ENCODE results near the gene HOXD10.
A peak's percentile ranks its signal among the peaks of the same experiment; 100 is the strongest.

The HOXD10 gene

DNA sequence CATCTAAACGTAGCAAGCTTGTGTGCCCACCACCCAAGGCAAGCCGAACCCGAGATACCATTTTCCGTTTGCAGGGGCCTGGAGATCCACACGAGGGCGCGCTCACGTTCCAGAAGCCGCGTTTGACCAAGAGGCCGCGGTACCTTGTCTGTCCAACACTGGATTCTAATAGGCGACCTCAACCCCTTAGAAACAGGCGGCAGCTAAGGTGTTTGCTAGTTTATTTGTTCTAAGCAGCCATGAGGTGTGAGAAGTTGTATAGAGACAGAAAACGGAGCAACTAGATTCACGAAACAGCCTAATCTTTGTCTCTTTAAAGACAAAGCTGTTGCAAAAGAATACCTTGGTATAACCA is 5.3 kb upstream of the HOXD10 start:
- H3K4me2 ChIP-seq (ENCODE audit: low read length): peak overlapping the region; percentile 59
- no peak for TF ChIP-seq EZH2phosphoT487 (IDR thresholded peaks at IDR 0.05; ENCODE audit: low read depth)
- TF ChIP-seq, protein P1, sequence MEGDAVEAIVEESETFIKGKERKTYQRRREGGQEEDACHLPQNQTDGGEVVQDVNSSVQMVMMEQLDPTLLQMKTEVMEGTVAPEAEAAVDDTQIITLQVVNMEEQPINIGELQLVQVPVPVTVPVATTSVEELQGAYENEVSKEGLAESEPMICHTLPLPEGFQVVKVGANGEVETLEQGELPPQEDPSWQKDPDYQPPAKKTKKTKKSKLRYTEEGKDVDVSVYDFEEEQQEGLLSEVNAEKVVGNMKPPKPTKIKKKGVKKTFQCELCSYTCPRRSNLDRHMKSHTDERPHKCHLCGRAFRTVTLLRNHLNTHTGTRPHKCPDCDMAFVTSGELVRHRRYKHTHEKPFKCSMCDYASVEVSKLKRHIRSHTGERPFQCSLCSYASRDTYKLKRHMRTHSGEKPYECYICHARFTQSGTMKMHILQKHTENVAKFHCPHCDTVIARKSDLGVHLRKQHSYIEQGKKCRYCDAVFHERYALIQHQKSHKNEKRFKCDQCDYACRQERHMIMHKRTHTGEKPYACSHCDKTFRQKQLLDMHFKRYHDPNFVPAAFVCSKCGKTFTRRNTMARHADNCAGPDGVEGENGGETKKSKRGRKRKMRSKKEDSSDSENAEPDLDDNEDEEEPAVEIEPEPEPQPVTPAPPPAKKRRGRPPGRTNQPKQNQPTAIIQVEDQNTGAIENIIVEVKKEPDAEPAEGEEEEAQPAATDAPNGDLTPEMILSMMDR (IDR thresholded peaks at IDR 0.05; ENCODE audit: low read depth, low read length): peak; percentile 56
- no peak overlapping the region for H3K9ac ChIP-seq (ENCODE audit: low read length)
- H3K4me3 ChIP-seq (ENCODE audit: low read length): peak overlapping the region; percentile 61
- H4K20me1 ChIP-seq (ENCODE audit: insufficient read depth, low read length): no peaks in the 10 kb centered on the region
- no peaks in the 10 kb centered on the region for H3K79me2 ChIP-seq (ENCODE audit: low read length)
- no peaks in the 10 kb centered on the region for H3K9me3 ChIP-seq (ENCODE audit: insufficient read depth, low read length)
- H3K27ac ChIP-seq (ENCODE audit: low read length): no peak overlapping the region
- no peaks in the 10 kb centered on the region for H3K27me3 ChIP-seq (ENCODE audit: low read depth, low read length)
- H2AFZ ChIP-seq (ENCODE audit: low read depth, low read length): peak overlapping the region; percentile 34; the same call in 1 of the 2 replicates
- peaks cover 18% of the 10 kb centered on the region for H3K4me1 ChIP-seq (ENCODE audit: low read length)
- no peaks in the 10 kb centered on the region for H3K36me3 ChIP-seq (replicated peaks; ENCODE audit: low read depth, low read length)

DNA sequence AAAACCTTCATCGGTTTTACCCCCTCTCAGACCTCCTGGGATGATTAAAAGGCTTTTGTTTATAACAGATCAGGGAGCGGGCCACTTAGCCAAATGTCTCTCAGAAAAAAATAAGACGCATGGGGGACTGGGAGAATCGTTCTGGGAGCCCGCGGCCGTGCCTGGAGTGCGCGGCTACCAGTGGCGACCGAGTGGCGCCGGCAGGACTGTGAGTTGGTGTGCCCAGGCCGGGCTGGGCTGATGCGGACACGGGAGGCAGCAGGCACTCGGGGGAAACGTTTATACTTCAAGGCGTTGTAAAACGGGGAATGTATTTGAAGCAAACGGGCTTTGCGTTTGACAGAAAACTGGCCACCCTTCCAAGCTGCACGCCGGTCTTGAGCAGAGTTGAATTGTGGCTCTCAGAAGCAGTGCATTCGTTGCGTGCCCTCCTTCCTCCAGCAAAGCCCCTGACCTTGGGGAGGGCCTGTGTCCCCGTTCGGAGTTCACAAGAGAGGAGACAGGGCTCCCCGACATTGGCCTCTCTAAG is 4.7 kb upstream of the HOXD10 start:
- Histone ChIP-seq H3K4me3 (ENCODE audit: low read length) (no peak overlapping the region), H3K4me2 (ENCODE audit: low read length) (no peak overlapping the region), H3K27me3 (ENCODE audit: low read depth, low read length) (no peaks in the 10 kb centered on the region), H3K27ac (ENCODE audit: low read length) (no peak overlapping the region), H3K4me1 (ENCODE audit: low read length) (peaks cover 16% of the 10 kb centered on the region), H3K36me3 (replicated peaks; ENCODE audit: low read depth, low read length) (no peaks in the 10 kb centered on the region), H3K79me2 (ENCODE audit: low read length) (no peaks in the 10 kb centered on the region), H4K20me1 (ENCODE audit: insufficient read depth, low read length) (no peaks in the 10 kb centered on the region), H2AFZ (ENCODE audit: low read depth, low read length) (no peak overlapping the region), H3K9ac (ENCODE audit: low read length) (no peak overlapping the region), H3K9me3 (ENCODE audit: insufficient read depth, low read length) (no peaks in the 10 kb centered on the region)
- TF ChIP-seq, protein P1 (IDR thresholded peaks at IDR 0.05; ENCODE audit: low read depth, low read length): no peak
- TF ChIP-seq EZH2phosphoT487 (IDR thresholded peaks at IDR 0.05; ENCODE audit: low read depth): no peak

DNA sequence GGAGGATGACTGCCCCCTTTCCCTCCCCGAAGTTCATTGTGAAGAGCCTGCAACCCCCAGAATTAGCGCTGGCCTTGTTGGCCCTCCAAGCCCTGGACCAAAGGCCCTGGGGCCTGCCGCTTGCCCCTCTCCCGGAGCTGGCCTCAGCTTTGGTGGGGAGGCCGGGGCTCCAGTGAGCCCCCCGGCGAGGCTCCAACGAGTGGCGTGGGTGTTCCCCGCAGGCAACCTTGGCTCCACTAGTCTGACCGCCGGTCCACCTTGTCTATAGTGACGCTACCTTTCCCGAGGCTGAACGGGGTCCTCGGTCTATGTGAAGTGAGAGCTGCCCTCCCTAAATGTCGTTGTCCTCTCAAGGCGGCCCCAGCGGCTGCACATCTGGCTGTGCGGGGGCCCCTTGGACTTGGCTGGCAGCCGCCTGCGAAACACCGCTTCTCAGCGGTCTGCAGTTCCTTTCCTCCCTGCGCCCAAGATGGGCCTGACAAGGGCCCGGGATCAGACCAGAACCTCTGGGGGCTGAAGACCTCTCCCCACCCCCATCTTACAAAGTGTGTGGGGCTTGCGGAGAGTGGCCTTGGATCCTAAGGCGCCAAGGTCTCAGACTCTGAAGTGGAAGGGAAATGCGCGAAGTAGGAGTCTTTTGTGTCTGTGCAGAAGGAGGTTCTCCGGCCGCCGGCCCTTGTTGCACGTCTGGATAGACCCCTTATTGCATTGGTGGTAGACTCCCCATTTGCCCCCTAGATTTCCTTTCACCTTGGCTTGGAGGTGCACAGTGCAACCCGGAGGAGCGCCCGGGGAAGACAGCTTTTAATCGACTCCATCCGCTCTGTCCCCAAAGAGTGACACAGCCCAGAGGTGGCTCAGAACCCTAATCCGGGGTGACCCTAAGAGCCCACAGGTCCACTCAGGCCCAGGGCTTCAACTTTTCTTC is 3.9 kb upstream of the HOXD10 start:
- Histone ChIP-seq H3K79me2 (ENCODE audit: low read length) (no peaks in the 10 kb centered on the region), H3K27me3 (ENCODE audit: low read depth, low read length) (no peaks in the 10 kb centered on the region), H3K4me2 (ENCODE audit: low read length) (no peak overlapping the region)

More for the DNA sequence above, 3.9 kb upstream of the HOXD10 start:
- Histone ChIP-seq H2AFZ (ENCODE audit: low read depth, low read length) (no peak overlapping the region), H3K27ac (ENCODE audit: low read length) (no peak overlapping the region), H3K9ac (ENCODE audit: low read length) (no peak overlapping the region), H3K36me3 (replicated peaks; ENCODE audit: low read depth, low read length) (no peaks in the 10 kb centered on the region), H3K9me3 (ENCODE audit: insufficient read depth, low read length) (no peaks in the 10 kb centered on the region), H4K20me1 (ENCODE audit: insufficient read depth, low read length) (no peaks in the 10 kb centered on the region), H3K4me3 (ENCODE audit: low read length) (no peak overlapping the region), H3K4me1 (ENCODE audit: low read length) (peaks cover 14% of the 10 kb centered on the region)
- TF ChIP-seq, protein P1 (IDR thresholded peaks at IDR 0.05; ENCODE audit: low read depth, low read length): no peak
- no peak for TF ChIP-seq EZH2phosphoT487 (IDR thresholded peaks at IDR 0.05; ENCODE audit: low read depth)

Measured in OCI-LY3 (cell line).